WTC11 (cell line): ENCODE results near the gene SON. TPM values are rescaled to one million over a fixed set of nuclear protein-coding genes. Genes with fewer than 3 reads are reported as not detected.
"Not testable (repeated sequence)": the region's sequence is repeated elsewhere in the genome, so short reads cannot be mapped to it uniquely, and the experiment has no call there.

ENCODE experiments used
- ATAC-seq: fragments of 200-7000 bp; cut with Tn5 transposase; 2 replicates; pipeline ENCODE4 v1.10.0; 2021; ENCODE audit warnings: mild to moderate bottlenecking, moderate library complexity
- CTCF ChIA-PET: fragments of 300-600 bp; sonication (Branson Sonifier 250); formaldehyde crosslinking; loops from one replicate; lab custom pipeline; 2021; ENCODE audit warnings: antibody characterized with exemption; lab: Charles Lee
- POLR2A ChIA-PET: fragments of 350-600 bp; sonication (Branson Sonifier 250); formaldehyde crosslinking; loops from one replicate; lab custom pipeline; 2021; ENCODE audit warnings: antibody characterized with exemption; lab: Charles Lee
- DNase-seq: peaks from one replicate; pipeline ENCODE4 v3.0.0; 2021; ENCODE audit warnings: low spot score
- H3K27ac Mint-ChIP-seq: 2 replicates; pipeline ENCODE4 v1.8.0; 2021; ENCODE audit warnings: mixed read lengths
- H3K27me3 Mint-ChIP-seq: 2 replicates; pipeline ENCODE4 v1.8.0; 2021; ENCODE audit warnings: low read depth, mild to moderate bottlenecking, moderate library complexity, mixed read lengths
- H3K36me3 Mint-ChIP-seq: 2 replicates; pipeline ENCODE4 v1.8.0; 2021; ENCODE audit warnings: mixed read lengths
- H3K4me1 Mint-ChIP-seq: 2 replicates; pipeline ENCODE4 v1.8.0; 2022; ENCODE audit warnings: mixed read lengths
- H3K4me3 Mint-ChIP-seq: 2 replicates; pipeline ENCODE4 v1.8.0; 2021; ENCODE audit warnings: mild to moderate bottlenecking, moderate library complexity, mixed read lengths
- H3K9me3 Mint-ChIP-seq: 2 replicates; pipeline ENCODE4 v1.8.0; 2021; ENCODE audit warnings: mixed read lengths
- AFF4 ChIP-seq: sonication (generic); formaldehyde crosslinking; IDR thresholded peaks from 2 replicates; pipeline ENCODE4 v1.8.1; 2023; ENCODE audit warnings: mild to moderate bottlenecking, missing genetic modification reagents, borderline replicate concordance
- ATF1 ChIP-seq: sonication (generic); formaldehyde crosslinking; IDR thresholded peaks from 2 replicates; pipeline ENCODE4 v1.8.1; 2023; ENCODE audit warnings: mild to moderate bottlenecking, moderate library complexity, missing genetic modification reagents
- ATF2 ChIP-seq: sonication (generic); formaldehyde crosslinking; IDR thresholded peaks from 2 replicates; pipeline ENCODE4 v1.8.1; 2022; ENCODE audit warnings: low read depth, missing genetic modification reagents, borderline replicate concordance
- CREM ChIP-seq: sonication (generic); formaldehyde crosslinking; IDR thresholded peaks from 2 replicates; pipeline ENCODE4 v1.8.1; 2022; ENCODE audit warnings: mild to moderate bottlenecking, missing genetic modification reagents, moderate library complexity
- EMX1 ChIP-seq: fragments of 250-450 bp; sonication (Bioruptor Pico); IDR thresholded peaks from 2 replicates; pipeline ENCODE4 v1.8.0; 2021; ENCODE audit warnings: mild to moderate bottlenecking
- ERG ChIP-seq: fragments of 250-450 bp; sonication (Bioruptor Pico); IDR thresholded peaks from 2 replicates; pipeline ENCODE4 v1.8.0; 2021; ENCODE audit warnings: mild to moderate bottlenecking
- MAX ChIP-seq: sonication (generic); formaldehyde crosslinking; IDR thresholded peaks from 2 replicates; pipeline ENCODE4 v1.8.0; 2022; ENCODE audit warnings: mild to moderate bottlenecking, missing genetic modification reagents
- NFATC4 ChIP-seq: fragments of 250-450 bp; sonication (Bioruptor Pico); IDR thresholded peaks from 2 replicates; pipeline ENCODE4 v1.9.0; 2021; ENCODE audit warnings: mild to moderate bottlenecking
- PRRX2 ChIP-seq: fragments of 250-450 bp; sonication (Bioruptor Pico); IDR thresholded peaks from 2 replicates; pipeline ENCODE4 v1.8.0; 2021; ENCODE audit warnings: mild to moderate bottlenecking
- TCF7 ChIP-seq: sonication (generic); formaldehyde crosslinking; IDR thresholded peaks from 2 replicates; pipeline ENCODE4 v1.8.0; 2022; ENCODE audit warnings: mild to moderate bottlenecking, low read depth, missing genetic modification reagents, moderate library complexity
- TEAD4 ChIP-seq: sonication (generic); formaldehyde crosslinking; IDR thresholded peaks from 2 replicates; pipeline ENCODE4 v1.8.0; 2022; ENCODE audit warnings: mild to moderate bottlenecking, missing genetic modification reagents
- TP53 ChIP-seq: sonication (generic); formaldehyde crosslinking; IDR thresholded peaks from 2 replicates; pipeline ENCODE4 v1.8.1; 2023; ENCODE audit warnings: mild to moderate bottlenecking, missing genetic modification reagents
- ZBTB21 ChIP-seq: sonication (generic); formaldehyde crosslinking; IDR thresholded peaks from 2 replicates; pipeline ENCODE4 v1.8.1; 2023; ENCODE audit warnings: mild to moderate bottlenecking, missing genetic modification reagents, borderline replicate concordance
- ZMAT4 ChIP-seq: fragments of 250-450 bp; sonication (Bioruptor Pico); IDR thresholded peaks from 2 replicates; pipeline ENCODE4 v1.9.0; 2021; ENCODE audit warnings: mild to moderate bottlenecking
- ZNF121 ChIP-seq: sonication (generic); formaldehyde crosslinking; IDR thresholded peaks from 2 replicates; pipeline ENCODE4 v1.8.0; 2023; ENCODE audit warnings: missing genetic modification reagents
- ZNF263 ChIP-seq: sonication (generic); formaldehyde crosslinking; IDR thresholded peaks from 2 replicates; pipeline ENCODE4 v1.8.1; 2022; ENCODE audit warnings: low read depth, mild to moderate bottlenecking, moderate library complexity, missing genetic modification reagents
- ZNF425 ChIP-seq: fragments of 250-450 bp; sonication (Bioruptor Pico); conservative IDR thresholded peaks from 2 replicates; pipeline ENCODE4 v1.9.0; 2021; ENCODE audit warnings: mild to moderate bottlenecking
- ZNF512 ChIP-seq: sonication (generic); formaldehyde crosslinking; IDR thresholded peaks from 2 replicates; pipeline ENCODE4 v1.8.1; 2022; ENCODE audit warnings: missing genetic modification reagents, borderline replicate concordance
- total RNA-seq: library from RNA; stranded (reverse); gene quantifications from 3 replicates; pipeline ENCODE4 v1.2.3, GENCODE V29; 2021

The SON gene
- total RNA-seq, 1 experiment from 2014 or later: 309 TPM

- H3K36me3 Mint-ChIP-seq: peaks cover 29% of the 10 kb centered on the region
- CTCF ChIA-PET: interaction anchor here (2.6 kb wide), 1 partner anchor 13 kb away, joined by 10 read pairs; no protein-coding TSS in a partner anchor
- peak overlapping the region; percentile 24 for H3K27ac Mint-ChIP-seq
- no peak for TF ChIP-seq AFF4
- no peak for ATAC-seq
- H3K9me3 Mint-ChIP-seq: no peaks in the 10 kb centered on the region
- no peak for DNase-seq
- POLR2A ChIA-PET: no interaction called here
- peaks cover 16% of the 10 kb centered on the region for H3K4me1 Mint-ChIP-seq
- no peaks in the 10 kb centered on the region for H3K27me3 Mint-ChIP-seq
- no peak overlapping the region for H3K4me3 Mint-ChIP-seq
Observed at GRCh38 chr21:33618407-33618806, 75.6 kb downstream of the SON start.

- DNase-seq: no peak
- CTCF ChIA-PET: interaction anchor here (1.3 kb wide), 1 partner anchor 14 kb away, joined by 5 read pairs; no protein-coding TSS in a partner anchor
- TF ChIP-seq NFATC4 (CRISPR knock-in tag) (no peak), ATF1 (CRISPR knock-in tag) (no peak)
- TF ChIP-seq, all 79 proteins: peak for 0
- Mint-ChIP-seq H3K27me3 (no peaks in the 10 kb centered on the region), H3K4me1 (peaks cover 16% of the 10 kb centered on the region), H3K27ac (no peak overlapping the region), H3K9me3 (no peaks in the 10 kb centered on the region), H3K4me3 (no peak overlapping the region), H3K36me3 (peaks cover 28% of the 10 kb centered on the region)
- ATAC-seq: no peak
- POLR2A ChIA-PET: no interaction called here
Observed at GRCh38 chr21:33619726-33620125, 76.9 kb downstream of the SON start.

- H3K36me3 Mint-ChIP-seq: peaks cover 25% of the 10 kb centered on the region
- ChIA-PET CTCF (interaction anchor here (2.0 kb wide), 1 partner anchor 16 kb away, joined by 9 read pairs; no protein-coding TSS in a partner anchor), POLR2A (no interaction called here)
- no peak for TF ChIP-seq TCF7
- no peak for TF ChIP-seq ZNF425
- TF ChIP-seq ZBTB21: no peak
- no peak for TF ChIP-seq CREM (CRISPR knock-in tag)
- TF ChIP-seq EMX1 (CRISPR knock-in tag): no peak
- TF ChIP-seq ZNF121: no peak
- TF ChIP-seq MAX (CRISPR knock-in tag): no peak
- TF ChIP-seq ZMAT4 (CRISPR knock-in tag): no peak
- TF ChIP-seq ERG: no peak
- no peak for TF ChIP-seq ZNF263 (CRISPR knock-in tag)
- TF ChIP-seq TEAD4 (CRISPR knock-in tag): no peak
- no peak for TF ChIP-seq TP53 (CRISPR knock-in tag)
- no peak for TF ChIP-seq ATF2 (CRISPR knock-in tag)
- TF ChIP-seq ZNF512: no peak
- no peak for TF ChIP-seq PRRX2
- H3K27me3 Mint-ChIP-seq: no peaks in the 10 kb centered on the region
- H3K27ac Mint-ChIP-seq: peak overlapping the region; percentile 70; the same call in 1 of the 2 replicates
- no peak overlapping the region for H3K4me3 Mint-ChIP-seq
- DNase-seq (no peak), ATAC-seq (peak; percentile 92)
- H3K9me3 Mint-ChIP-seq: no peaks in the 10 kb centered on the region
- H3K4me1 Mint-ChIP-seq: peaks cover 16% of the 10 kb centered on the region
Observed at GRCh38 chr21:33622253-33622652, 79.4 kb downstream of the SON start.

- ATAC-seq, CTCF ChIA-PET, POLR2A ChIA-PET, DNase-seq, H3K27me3 Mint-ChIP-seq, H3K4me3 Mint-ChIP-seq, H3K27ac Mint-ChIP-seq: not testable (repeated sequence)
- Mint-ChIP-seq H3K9me3 (peaks cover 13% of the 10 kb centered on the region), H3K4me1 (peaks cover 16% of the 10 kb centered on the region), H3K36me3 (peaks cover 28% of the 10 kb centered on the region)
Observed at GRCh38 chr21:33626151-33626550, 83.3 kb downstream of the SON start.
